NCI-H2081 treated with DMSO at 0.1 percent for 48 hours (cell line): Measurements from ENCODE around the gene C6orf47.
A peak's percentile ranks its signal among the peaks of the same experiment; 100 is the strongest.

Experiments
- DNase-seq: peaks from one replicate; lab custom pipeline; 2025; lab: John Stamatoyannopoulos, UW

C6orf47 gene

DNA sequence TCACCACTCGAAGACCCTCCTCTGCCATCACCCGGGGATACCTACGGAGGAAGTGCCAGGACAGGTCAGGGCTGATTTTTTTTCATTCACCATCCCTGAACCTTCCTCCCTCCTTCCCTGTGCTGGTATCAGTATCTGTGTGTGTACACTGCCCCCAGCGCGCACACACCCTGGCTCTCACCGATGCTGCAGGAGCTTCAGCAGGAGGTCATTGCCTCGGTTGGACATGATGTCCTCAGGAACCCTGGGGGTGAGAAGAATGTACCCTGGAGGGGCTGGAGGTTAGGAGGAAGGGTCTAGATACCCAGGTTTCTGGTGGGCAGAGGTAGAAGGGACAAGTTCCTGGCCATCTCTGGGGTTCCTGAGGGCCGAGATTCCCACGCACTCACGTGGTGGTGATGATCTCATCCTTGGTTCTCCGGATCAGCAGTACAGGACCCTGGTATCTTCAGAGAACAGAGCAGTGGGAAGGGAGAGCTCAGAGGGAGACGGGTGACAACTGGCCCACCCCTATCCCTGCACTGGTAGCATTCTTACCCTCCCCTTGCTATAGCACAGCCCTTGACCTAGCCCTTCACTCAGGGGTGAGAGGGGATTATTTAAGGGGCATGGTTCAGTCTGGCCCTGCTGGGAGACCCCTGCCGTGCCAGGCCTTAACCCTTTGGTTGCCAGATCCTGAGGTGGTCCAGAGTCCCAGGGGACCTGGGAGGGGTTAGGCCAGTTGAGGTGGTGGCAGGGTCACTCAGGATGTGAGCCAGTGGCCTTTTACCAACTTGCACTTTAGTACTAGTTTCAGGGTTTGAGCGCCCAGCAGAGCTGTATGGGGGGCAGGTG, 27.5 kb upstream of the C6orf47 start:
- DNase-seq, result no peak

DNA sequence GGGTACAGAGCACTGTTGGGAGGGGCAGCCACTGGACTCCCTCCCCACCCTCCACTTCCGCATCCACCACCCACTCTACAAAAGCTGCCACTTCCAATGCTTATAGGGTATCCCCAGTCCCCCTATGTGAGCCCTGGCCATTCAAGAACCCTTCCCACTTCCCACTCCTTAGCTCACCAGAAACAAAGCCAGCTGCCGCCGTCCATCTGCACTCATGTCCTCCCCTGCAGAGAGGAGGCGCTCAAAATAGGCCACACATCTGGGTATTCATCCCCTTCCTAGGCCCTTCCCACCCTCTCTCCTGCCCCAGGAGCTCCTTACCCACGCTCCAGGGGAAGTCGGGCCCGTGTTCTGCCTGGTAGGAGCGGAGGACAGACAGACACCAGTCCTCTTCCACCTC, 26.7 kb upstream of the C6orf47 start:
- DNase-seq, result no peak

DNA sequence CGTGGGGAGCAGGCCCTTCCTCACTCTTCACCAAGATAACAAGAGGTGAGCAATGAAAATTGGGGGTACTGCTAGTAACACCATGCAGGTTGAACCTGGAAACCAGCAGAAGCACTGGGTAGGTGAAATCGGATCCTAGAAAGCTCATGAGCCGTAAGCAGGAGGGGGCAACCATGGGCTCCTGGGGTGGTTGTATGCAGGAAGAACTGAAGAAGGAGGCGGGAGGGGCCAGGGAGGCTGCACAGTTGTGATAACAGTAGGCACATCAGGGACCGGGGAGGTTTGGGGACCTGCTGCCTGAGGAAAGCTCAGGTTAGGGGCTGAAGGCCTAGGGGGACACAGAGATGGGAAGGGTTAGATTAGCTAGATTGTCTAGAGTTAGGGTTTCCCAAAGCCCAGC, 25.9 kb upstream of the C6orf47 start:
- no peak for DNase-seq

DNA sequence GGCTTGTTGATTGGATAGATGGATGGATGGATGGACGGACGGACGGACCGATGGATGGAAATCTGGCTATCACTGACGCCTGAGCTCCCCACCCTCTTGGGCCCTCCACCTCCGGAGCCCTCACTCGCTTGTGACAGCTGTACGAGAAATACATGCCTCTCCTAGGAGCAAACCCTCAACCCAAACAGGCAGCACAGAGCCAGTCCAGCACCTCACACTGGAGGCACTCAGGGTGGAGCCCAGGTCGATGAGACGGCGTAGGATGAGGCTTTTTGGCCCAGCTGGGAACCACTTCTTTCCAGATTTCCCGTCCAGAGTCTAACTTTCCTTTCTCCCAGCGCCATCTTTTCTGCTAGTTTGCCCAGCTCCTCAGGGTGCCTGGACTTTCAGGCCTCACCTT, 23.0 kb upstream of the C6orf47 start:
- no peak for DNase-seq

DNA sequence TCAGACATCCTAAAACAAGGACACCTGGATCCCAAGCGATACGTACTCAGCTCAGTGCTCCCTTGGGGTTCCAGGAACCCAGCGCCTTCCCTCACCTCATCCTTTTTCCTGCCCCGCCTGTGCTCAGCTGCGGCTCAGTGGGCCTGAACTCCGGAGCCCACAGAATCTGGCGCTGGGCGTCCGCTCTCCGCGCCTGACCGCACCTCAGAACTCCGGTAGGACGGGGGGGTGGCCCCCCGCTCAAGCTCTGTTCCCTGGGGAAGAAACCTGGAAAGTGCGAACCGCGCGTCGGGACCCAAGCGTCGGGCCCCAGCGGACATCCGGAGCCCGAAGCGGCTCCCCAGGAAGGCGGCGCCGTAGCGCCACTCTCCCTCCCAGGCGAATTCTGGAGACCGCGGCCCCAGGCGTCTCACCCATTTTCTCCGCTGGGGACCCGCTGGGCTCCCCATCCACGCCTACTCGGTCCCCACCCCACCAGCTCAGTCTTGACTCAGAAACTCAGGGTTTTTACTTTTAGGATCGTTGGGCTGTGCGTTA, 20.6 kb upstream of the C6orf47 start:
- no peak for DNase-seq

DNA sequence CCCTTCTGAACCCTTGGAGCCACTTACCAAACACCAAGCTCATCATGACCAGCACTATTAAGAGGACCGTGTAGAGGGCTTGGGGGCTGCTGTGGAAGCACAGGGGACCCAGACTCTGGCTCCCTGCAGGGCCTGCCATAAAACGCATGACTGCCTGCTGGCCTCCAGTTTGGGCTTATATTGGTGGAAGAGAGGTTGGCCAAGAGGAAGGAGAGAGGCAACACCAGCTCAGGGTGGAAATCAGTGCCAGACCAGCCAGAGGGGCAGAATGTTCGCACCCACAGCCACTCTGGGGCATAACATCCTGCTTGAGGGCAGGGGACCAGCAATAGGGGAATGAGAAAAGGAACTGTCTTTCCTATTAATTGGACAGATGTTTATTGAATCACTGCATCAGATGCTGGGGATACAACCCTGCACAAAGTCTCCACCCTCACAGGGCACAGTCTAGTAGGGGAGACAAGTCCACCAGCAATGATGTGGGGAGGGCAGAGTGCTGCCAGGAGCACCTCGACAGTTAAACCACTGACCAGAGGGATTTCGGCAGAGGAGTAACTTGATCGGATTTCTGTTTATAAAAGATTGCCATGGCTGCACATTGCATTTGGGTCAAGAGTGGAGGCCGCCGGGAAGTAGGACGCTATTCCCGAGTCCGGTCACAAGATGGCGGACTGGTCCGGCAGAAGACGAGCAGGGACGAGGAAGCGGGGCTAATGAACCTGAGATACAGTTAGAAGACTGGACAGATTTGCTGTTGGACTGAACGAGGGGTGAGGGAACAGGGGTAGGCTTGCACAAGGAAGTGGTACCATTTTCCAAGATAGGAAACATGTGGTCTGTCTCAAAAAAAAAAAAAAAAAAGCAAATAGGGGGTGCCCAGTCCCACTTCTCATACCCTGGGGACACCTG, 19.9 kb upstream of the C6orf47 start, which contains the start of gene LY6G5C:
TSS of gene LY6G5C (minus strand) at position 842 of the 909 bp plus-strand sequence. CDS start at position 148, 694 bp downstream.
- DNase-seq, result peak; percentile 69

DNA sequence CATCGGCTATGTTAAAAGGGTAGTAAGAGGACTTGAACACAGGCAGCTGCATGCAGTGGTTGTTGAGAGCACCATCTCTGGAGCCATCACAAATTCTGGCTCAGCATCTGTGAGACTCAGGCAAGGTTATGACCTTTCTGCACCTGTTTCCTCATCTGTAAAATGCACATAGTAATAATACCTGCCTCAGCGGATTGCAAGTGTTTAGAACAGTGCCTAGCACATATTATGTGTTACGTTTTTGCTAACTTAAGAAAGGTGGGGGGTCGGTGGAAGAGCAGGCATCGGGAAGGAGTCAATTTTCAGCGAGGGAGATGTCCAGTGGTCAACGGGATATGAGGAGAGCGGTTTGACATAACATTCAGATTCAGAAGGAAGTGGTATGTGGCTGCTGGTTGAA, 17.4 kb upstream of the C6orf47 start:
- no peak for DNase-seq

DNA sequence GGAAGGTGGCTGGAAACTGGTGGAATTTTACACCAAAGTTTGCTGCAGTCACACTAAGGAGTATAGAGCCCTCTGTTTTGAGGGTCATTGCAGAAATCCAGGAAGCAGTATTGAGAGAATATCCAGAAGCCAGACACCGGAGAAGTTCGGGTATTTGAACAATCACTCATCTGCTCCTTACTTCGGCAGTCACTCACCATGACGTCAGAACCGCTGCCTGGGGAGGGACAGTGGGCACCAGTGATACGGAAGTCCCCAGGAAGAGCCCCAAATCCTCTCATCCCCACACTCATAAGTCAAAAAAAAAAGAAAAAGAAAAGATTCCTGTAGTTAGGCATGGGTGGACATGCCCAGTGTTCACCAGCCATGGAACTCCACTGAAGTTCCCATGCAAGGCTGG, 16.3 kb upstream of the C6orf47 start:
- no peak for DNase-seq

DNA sequence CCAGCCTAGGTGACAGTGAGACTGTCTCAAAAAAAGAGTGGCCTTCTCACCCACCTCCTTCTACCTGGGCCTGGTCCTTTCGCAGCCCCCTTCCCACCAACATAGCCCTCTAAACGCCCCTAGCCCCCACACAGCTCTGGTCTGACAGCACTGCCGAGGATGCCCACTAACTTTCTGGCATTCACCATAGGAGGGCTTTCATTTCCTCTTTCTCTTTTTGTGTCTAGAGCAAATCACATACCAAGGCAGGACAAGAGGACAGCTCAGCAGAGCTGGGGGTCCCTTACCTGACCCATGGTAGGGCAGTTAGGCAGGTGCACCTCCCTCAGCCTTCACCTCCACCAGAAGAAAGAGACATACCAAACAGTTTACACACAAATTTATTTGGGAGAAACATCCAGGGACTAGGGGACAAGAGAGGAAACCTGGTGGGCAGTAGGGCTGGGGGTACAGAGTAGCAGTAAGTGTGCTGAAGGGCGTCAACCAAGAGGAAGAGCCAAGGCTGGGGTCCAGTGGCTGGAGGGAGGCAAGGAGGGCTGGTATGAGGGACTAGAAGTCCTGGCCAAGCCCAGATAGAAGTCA, 15.8 kb upstream of the C6orf47 start:
- no peak for DNase-seq

DNA sequence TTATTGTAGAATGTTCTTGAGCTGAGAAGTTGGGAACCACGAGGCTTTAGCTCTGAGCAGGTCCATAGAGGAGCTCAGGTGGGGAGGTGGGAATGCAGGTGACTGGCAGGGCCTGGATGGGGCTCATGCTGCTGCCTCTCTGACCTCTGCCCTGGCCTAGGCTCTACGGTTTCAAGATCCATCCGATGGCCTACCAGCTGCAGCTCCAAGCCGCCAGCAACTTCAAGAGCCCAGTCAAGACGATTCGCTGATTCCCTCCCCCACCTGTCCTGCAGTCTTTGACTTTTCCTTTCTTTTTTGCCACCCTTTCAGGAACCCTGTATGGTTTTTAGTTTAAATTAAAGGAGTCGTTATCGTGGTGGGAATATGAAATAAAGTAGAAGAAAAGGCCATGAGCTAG, 9.1 kb upstream of the C6orf47 start, which contains the start of gene LY6G5B:
TSS of gene LY6G5B (plus strand) at position 301 of the 400 bp plus-strand sequence. CDS start 975 bp downstream, outside the sequence.
- DNase-seq, result no peak

DNA sequence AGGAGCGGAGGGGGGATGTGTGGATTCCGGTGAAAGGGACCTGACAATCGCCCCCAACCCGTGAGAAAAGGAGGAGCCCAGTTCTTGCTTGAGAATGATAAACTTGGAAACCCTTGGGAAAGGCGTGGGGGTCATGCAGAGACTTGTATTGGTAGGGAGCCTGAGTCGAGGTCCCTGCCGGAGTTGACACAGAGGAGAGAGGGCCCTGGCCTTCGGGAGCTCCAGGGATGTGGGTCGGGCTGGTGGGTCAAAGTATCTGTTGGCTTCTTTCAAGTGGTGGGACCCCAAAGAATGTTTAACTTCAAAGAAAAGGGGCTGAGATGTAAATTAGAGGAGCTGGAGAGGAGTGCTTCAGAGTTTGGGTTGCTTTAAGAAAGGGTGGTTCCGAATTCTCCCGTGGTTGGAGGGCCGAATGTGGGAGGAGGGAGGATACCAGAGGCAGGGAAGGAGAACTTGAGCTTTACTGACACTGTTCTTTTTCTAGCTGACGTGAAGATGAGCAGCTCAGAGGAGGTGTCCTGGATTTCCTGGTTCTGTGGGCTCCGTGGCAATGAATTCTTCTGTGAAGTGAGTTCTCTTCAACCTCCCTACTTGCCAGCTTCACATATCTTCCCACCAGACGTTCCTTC, 5.9 kb upstream of the C6orf47 start:
- DNase-seq, result no peak

DNA sequence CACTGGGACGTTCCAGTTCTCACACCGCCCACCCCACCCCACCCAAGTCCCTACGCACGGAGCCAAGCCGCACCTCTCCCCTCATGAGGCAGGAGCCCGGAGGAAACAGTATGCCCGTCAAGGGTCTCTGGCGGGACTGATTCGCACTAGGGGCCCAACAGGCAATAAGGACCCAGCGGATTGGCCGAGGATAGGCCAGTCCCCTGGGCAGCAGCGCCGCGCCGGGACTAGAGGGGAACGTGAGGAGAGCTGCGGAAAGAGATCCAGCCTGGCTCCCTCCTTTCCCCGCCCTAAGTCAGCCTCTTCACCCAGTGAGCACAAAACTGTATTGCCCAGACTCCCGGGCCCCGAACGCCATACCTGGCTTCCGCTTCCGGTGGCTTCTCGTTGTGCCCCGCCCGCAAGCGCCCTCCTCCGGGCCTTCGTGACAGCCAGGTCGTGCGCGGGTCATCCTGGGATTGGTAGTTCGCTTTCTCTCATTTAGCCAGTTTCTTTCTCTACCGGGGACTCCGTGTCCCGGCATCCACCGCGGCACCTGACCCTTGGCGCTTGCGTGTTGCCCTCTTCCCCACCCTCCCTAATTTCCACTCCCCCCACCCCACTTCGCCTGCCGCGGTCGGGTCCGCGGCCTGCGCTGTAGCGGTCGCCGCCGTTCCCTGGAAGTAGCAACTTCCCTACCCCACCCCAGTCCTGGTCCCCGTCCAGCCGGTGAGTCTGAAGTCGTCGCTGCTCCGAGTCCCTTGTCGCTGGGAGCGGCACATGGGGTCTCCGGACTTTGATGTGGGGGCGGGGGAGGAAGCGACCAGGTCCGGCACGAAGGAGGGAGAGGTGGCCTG, 5.1 kb upstream of the C6orf47 start, which contains the start of gene CSNK2B:
TSS of gene CSNK2B (plus strand) at position 580 of the 836 bp plus-strand sequence. CDS start 752 bp downstream, outside the sequence.
- peak; percentile 92 for DNase-seq

DNA sequence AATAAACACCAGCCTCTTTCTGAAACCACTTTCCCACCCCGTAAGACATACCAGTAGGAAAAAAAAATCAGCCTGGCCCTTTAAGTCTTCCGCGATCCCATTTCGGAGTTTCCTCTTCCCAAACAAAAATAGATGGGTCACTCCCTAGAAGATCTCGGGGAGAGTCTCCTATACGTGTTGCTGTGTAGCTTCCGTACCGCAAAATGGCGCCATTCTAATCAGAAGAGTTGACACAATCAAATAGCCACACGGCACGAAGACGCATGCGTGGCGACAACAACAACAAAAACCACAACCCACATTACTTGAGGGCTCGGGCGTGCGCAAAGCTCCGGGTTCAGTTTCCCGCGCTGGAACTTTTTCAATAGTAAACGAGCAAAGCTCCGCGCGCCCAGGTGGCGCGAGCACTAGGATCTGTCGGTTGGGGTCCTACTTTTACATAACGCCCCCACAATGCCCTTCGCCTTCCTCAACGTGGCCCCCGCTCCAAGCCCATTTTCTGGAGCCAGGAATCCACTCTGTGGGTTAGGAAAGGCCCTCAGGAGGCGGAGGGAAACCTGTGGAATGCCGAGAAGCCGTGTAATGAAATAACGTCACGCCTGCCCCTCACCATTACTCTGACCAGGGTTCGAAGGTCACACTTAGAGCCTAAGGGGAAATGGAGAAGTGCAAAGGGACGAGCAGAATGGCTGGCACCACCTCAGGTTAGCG, 4.4 kb upstream of the C6orf47 start, which contains the start of gene GPANK1:
TSS of gene GPANK1 (minus strand) at position 208 of the 711 bp plus-strand sequence. CDS start 519 bp downstream, outside the sequence.
- peak; percentile 74 for DNase-seq

DNA sequence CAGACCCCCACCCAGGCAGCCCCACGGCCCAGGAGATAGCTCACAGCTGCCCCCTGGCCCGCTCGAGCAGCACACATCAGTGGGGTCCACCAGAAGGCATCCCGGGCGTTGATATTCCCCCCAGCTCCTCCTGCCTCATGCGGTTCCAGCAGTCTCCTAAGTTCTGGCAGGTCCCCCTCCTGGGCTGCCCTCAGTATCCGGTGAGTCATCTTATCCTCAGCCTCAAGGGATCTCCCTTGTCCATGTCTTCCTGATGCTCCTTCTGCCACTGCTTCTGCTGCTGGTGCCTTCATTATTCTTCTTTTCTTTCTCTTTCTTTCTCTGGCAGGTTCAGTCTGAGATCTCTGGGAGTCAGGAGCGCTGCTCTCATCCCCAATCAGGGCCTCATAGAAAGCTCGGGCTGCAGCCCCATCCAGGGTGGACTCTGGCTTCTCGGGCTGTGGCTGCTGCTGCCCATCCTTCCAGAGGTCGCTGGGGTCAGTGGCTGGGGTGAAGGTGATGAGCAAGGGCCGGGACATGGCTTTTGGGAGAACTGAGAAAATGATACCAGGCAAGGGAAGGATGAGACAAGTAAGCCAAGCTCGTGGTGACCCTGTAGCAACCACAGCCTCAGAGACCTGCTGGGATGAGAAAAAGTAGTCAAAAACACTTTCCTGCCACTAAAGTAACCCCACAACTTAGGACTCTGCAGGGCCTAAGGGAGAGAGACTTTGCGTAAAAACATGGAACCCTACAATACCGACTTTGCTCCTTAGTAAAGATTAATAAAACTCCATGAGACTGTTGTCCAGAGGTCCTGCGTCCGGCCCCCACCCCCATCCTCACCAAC, 3.6 kb upstream of the C6orf47 start:
- no peak for DNase-seq

DNA sequence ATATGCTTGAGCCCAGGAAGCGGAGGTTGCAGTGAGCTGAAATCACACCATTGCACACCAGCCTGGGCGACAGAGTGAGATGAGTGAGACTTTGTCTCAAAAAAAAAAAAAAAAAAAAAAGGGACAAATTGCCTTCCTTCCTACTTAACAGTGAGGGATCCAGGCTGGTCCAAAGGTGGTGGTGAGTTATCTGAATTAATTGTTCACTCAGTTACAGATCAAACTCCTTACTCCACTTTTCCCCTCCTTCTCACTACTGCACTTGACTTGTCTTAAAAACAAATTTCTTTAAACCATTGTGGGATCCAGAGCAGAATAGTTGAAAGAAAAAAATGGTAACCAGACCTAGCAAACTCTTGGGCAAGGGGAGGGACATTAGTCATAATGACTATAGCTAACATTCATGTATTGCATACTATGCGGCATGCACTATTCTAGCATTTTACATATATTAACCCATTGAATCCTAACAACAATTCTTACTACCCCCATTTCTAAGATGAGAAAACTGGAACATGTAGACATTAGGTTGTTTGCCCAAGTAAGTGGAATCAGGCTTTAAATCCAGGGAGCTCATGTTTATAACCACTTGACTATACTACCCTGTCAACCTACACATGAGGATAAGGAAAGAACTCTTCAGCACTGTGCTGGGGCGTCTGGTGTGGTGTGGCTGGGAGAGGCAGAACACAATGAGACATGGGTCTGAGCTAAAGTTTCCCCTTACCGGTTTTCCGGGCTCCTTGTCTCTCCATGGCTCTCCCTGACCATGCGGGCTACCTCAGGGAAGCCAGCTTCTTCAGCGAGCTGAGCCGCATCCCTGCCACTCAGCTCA, 2.8 kb upstream of the C6orf47 start:
- no peak for DNase-seq

DNA sequence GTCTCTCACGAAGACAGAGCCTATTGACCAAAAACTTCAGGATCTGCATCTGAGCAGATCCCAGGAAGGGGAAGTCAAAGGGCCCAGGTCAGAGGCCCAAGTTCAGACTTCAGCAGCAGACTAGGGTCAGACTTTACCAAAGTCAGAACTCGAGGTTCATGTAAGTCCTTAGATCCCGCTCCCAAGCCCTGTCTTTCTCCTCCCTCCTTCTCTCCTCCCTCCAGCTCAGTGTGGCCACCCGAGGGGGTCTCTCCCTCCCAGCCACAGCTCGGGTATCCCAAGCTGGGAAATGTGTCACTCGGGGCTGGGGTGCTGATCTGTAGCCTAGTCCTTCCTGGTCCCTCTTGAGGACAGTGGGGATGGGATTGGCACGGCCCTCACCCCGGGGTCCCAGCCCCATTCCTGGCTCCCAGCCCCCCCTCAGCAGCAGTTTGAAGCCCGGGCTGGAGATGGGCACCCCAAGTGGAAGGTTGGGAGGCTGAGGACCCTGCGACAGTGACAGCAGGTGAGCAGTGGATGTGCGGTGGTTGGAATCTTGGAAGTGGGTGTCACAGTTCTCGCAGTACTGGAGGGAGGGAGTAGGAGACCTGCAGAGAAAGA, 1.6 kb upstream of the C6orf47 start:
- DNase-seq, result no peak
